Peyer's patch (tissue), 4 donors: ENCODE results near the gene KCNQ1. TPM values are rescaled to one million over a fixed set of nuclear protein-coding genes. Genes with fewer than 3 reads are reported as not detected.

Experiments
- DNase-seq, 3 donors: peaks; one replicate each; pipeline ENCODE4 v3.0.0-alpha.2; 2017 to 2019
- H3K27ac ChIP-seq, 4 donors: fragments of 200-600 bp; sonication (generic); one replicate each; pipeline ENCODE4 v1.5.1; 2016 to 2019
- H3K27me3 ChIP-seq, 2 donors: fragments of 200-600 bp; sonication (generic); one replicate each; pipeline ENCODE4 v1.5.1; 2019
- H3K36me3 ChIP-seq, 3 donors: fragments of 200-600 bp; sonication (generic); one replicate each; pipeline ENCODE4 v1.5.1; 2016 to 2019
- H3K4me1 ChIP-seq, 4 donors: fragments of 200-600 bp; sonication (generic); one replicate each; pipeline ENCODE4 v1.5.1; 2016 to 2019
- H3K4me3 ChIP-seq, 4 donors: fragments of 200-600 bp; sonication (generic); 1 replicate in 3 of 4; 2 replicates in 1 of 4; pipeline ENCODE4 v1.5.1; 2016 to 2019; ENCODE audit warnings: mild to moderate bottlenecking in 1 of 4
- H3K9me3 ChIP-seq, 4 donors: fragments of 200-600 bp; sonication (generic); one replicate each; pipeline ENCODE4 v1.5.1; 2016 to 2019; ENCODE audit warnings: mild to moderate bottlenecking in 1 of 4
- POLR2A ChIP-seq, 2 donors: fragments of 450-650 bp; IDR thresholded peaks; one replicate each; pipeline ENCODE4 v1.5.1; 2017; ENCODE audit warnings: antibody characterized with exemption in 2 of 2, mild to moderate bottlenecking in 2 of 2, moderate library complexity in 2 of 2
- total RNA-seq, 4 donors: library from RNA; depleted of rRNA; stranded (reverse); fragments of >200 nt; gene quantifications; one replicate each; pipeline ENCODE4 v1.1.0, GENCODE V29; 2016
- TF ChIP-seq, protein P1 (sequence below), 6 experiments: fragments of 450-650 bp in 4 of 6; fragments of 200-600 bp in 2 of 6; sonication (generic) in 1 of 6; IDR thresholded peaks; one replicate each; pipeline ENCODE4 v1.5.1; 2017 to 2019; ENCODE audit warnings: antibody characterized with exemption in 6 of 6, mild to moderate bottlenecking in 3 of 6, moderate library complexity in 1 of 6

KCNQ1 gene
- total RNA-seq, 4 donors from 2014 or later, result 50.6 to 66.4 (median 54.2) TPM

DNA sequence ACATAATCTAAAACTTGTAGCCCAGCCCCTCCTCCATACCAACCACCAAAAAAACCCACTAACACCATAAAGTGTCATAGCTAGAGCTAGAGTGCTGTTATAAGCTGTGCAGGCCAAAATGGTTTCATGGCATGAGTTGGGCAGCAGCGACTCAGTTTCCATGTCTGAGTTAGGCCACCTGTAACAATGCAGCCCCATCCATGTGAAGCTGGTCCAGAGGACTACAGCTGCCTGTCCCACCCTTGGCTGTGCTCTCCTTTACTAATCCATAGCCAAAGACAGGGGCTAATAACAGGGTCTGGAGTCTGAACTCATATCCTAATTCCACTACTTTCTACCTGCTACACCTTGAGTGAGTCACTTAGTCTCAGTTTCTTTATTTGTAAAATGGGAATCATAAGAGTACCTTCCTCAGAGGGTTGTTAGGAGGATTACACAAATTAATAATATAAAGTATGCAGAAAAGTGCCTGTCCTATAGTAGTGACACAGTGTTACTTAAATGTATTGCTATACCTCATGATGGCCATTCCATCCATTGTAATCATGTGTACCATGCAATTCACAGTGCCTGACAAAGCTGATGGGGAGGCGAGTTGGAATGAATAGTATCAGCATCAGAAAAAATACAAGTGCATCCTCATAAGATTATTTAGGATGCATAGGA lies 234.3 kb downstream of the KCNQ1 start:
- no peaks in the 10 kb centered on the region for H3K9me3 ChIP-seq
- TF ChIP-seq, protein P1, sequence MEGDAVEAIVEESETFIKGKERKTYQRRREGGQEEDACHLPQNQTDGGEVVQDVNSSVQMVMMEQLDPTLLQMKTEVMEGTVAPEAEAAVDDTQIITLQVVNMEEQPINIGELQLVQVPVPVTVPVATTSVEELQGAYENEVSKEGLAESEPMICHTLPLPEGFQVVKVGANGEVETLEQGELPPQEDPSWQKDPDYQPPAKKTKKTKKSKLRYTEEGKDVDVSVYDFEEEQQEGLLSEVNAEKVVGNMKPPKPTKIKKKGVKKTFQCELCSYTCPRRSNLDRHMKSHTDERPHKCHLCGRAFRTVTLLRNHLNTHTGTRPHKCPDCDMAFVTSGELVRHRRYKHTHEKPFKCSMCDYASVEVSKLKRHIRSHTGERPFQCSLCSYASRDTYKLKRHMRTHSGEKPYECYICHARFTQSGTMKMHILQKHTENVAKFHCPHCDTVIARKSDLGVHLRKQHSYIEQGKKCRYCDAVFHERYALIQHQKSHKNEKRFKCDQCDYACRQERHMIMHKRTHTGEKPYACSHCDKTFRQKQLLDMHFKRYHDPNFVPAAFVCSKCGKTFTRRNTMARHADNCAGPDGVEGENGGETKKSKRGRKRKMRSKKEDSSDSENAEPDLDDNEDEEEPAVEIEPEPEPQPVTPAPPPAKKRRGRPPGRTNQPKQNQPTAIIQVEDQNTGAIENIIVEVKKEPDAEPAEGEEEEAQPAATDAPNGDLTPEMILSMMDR (IDR thresholded peaks at IDR 0.05), result no peak
- no peak for TF ChIP-seq POLR2A (IDR thresholded peaks at IDR 0.05)
- no peaks in the 10 kb centered on the region for H3K36me3 ChIP-seq
- H3K4me1 ChIP-seq, result no peaks in the 10 kb centered on the region
- no peaks in the 10 kb centered on the region for H3K27me3 ChIP-seq
- H3K27ac ChIP-seq, result no peak overlapping the region
- no peak overlapping the region for H3K4me3 ChIP-seq
- DNase-seq, result peak in 2 of 3 donors; percentile 2 to 28

DNA sequence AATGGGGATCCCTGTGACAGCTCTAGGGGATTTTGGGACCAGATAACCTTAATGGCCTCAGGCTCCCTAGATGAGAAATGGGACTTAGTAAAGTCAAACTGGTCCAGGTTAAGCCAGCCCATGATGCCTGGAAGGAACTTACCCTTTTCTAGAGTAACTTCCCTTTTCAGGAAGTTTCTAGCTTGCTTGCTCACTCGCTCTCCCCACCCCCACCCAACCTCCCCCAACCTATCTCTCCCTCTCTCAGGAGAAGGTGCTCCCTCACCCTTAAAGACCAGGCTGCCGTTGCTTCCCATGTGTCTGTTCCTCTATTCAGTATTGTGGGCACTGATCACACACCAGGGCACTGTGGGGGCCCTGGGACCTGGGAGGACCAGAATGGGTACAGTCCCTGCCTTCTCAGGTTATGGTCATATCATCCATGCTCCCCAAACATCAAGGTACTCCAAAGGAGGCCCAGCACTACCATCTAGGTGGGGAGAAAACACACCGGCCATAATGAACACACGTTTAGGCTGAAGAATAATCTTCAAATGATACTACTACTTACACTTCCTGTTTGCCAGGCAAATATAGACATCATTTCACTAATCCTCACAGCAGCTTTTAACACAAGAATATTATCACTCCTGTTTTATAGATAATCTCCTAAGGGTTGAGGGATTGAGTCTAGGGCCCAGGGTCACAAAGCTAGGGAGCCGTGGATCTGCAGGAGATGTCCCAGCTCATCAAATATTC lies 236.8 kb downstream of the KCNQ1 start:
- Histone ChIP-seq H3K36me3 (peaks cover 0 to 8% (median 0%) of the 10 kb centered on the region in 3 donors), H3K27ac (no peak overlapping the region), H3K4me1 (no peaks in the 10 kb centered on the region), H3K9me3 (no peaks in the 10 kb centered on the region), H3K27me3 (no peaks in the 10 kb centered on the region), H3K4me3 (no peak overlapping the region)
- DNase-seq, result peak in 2 of 3 donors; percentile 20 to 30
- TF ChIP-seq, protein P1 (IDR thresholded peaks at IDR 0.05), result no peak
- no peak for TF ChIP-seq POLR2A (IDR thresholded peaks at IDR 0.05)

DNA sequence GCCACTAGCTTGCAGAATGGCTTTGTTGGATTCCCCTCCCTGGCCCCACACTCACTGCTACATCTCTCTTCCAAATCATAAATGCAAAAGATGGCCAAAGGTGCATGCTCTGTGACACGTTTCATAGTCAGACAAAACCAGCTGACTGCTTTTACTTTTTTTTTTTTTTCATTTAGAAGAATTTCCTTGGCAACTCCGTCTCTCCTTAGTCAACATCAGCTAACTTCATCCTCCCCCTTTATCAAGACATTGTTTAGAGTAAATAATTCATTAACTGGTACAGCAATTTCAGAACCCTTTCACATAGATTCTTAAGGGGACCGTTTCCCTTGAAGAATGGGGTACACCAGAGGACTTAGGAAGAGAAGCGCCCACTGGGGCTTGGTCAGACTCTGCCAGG lies 239.0 kb downstream of the KCNQ1 start:
- DNase-seq, result no peak
- no peak for TF ChIP-seq POLR2A (IDR thresholded peaks at IDR 0.05)
- TF ChIP-seq, protein P1 (IDR thresholded peaks at IDR 0.05), result no peak
- no peak overlapping the region for H3K4me3 ChIP-seq
- no peaks in the 10 kb centered on the region for H3K9me3 ChIP-seq
- no peak overlapping the region for H3K27ac ChIP-seq
- H3K27me3 ChIP-seq, result no peaks in the 10 kb centered on the region
- peaks cover 0 to 8% (median 0%) of the 10 kb centered on the region in 3 donors for H3K36me3 ChIP-seq
- peaks cover 0 to 12% (median 1%) of the 10 kb centered on the region in 4 donors for H3K4me1 ChIP-seq

DNA sequence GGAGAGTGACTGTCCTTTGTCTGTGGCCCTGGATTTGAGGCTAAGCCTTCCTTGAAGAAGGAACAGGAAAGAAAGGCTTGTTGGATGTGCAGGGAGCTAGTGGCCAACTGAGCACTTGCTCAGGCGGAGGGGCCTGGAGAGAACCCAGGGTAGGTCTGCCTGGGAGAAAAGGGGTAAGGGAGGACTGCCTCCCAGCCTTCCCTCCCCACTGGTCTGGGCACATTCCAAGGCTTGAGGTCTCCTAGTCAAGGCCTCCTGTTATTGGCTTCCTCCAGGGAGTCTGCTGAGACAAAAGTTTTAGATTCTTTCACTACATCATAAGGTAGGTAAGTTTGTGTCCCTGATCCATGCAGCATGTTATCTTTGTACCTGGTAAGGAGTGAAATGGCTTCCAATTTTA lies 239.8 kb downstream of the KCNQ1 start:
- peak in 2 of 3 donors; percentile 2 to 31 for DNase-seq
- no peaks in the 10 kb centered on the region for H3K9me3 ChIP-seq
- peaks cover 0 to 20% (median 4%) of the 10 kb centered on the region in 4 donors for H3K4me1 ChIP-seq
- H3K27ac ChIP-seq, result no peak overlapping the region
- H3K4me3 ChIP-seq, result no peak overlapping the region
- H3K27me3 ChIP-seq, result no peaks in the 10 kb centered on the region
- H3K36me3 ChIP-seq, result peaks cover 0 to 8% (median 0%) of the 10 kb centered on the region in 3 donors
- no peak for TF ChIP-seq POLR2A (IDR thresholded peaks at IDR 0.05)
- TF ChIP-seq, protein P1 (IDR thresholded peaks at IDR 0.05), result no peak

DNA sequence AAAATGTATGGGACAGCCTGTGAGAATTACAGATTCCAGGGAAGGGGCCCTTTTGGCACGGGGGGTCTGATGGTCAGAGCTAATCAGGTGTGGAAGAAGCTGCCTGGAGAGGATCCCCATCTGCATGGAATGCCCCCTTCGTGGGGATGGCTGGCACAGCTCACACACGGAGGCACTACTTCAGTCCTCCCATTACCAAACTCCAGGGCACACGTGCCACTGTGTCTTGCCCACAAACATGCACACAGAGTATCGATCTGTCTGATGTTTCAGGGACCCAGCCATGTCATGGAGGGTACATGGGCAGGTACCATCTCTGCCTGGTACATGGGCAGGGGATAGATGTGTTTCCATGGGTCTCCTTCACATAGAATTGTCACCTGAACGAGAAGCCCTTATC lies 240.2 kb downstream of the KCNQ1 start:
- H3K9me3 ChIP-seq, result no peaks in the 10 kb centered on the region
- no peak overlapping the region for H3K27ac ChIP-seq
- H3K4me3 ChIP-seq, result no peak overlapping the region
- no peaks in the 10 kb centered on the region for H3K27me3 ChIP-seq
- TF ChIP-seq, protein P1 (IDR thresholded peaks at IDR 0.05), result no peak
- no peak for TF ChIP-seq POLR2A (IDR thresholded peaks at IDR 0.05)
- H3K4me1 ChIP-seq, result peaks cover 0 to 24% (median 4%) of the 10 kb centered on the region in 4 donors
- peaks cover 0 to 8% (median 0%) of the 10 kb centered on the region in 3 donors for H3K36me3 ChIP-seq
- DNase-seq, result peak in 2 of 3 donors; percentile 14 to 34
